ENCODE results near the gene LIN7A.

The LIN7A gene

DNA sequence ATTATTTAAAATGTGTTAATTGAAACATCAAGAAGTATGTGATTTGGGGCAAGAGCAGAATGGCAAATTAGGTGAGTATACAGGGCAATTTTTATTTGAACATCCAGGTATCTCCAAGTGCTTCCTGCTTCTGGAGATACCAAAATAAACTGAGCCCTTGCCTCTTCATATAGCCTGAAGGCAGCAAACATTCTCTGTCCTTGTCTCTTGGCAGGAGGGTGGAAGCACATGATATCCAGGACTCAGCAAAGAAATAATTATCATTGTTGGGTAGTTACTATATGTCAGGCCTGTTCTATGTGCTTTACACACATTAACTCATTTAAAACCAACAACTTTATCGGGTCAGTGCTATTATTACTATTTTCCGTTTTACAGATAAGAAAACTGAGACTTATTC is 12.5 kb downstream of the LIN7A start:
- TF ChIP-seq EZH2phosphoT487 (IDR thresholded peaks at IDR 0.05; ENCODE audit: low read depth), result no peak
- TF ChIP-seq, protein P1, sequence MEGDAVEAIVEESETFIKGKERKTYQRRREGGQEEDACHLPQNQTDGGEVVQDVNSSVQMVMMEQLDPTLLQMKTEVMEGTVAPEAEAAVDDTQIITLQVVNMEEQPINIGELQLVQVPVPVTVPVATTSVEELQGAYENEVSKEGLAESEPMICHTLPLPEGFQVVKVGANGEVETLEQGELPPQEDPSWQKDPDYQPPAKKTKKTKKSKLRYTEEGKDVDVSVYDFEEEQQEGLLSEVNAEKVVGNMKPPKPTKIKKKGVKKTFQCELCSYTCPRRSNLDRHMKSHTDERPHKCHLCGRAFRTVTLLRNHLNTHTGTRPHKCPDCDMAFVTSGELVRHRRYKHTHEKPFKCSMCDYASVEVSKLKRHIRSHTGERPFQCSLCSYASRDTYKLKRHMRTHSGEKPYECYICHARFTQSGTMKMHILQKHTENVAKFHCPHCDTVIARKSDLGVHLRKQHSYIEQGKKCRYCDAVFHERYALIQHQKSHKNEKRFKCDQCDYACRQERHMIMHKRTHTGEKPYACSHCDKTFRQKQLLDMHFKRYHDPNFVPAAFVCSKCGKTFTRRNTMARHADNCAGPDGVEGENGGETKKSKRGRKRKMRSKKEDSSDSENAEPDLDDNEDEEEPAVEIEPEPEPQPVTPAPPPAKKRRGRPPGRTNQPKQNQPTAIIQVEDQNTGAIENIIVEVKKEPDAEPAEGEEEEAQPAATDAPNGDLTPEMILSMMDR (IDR thresholded peaks at IDR 0.05; ENCODE audit: low read depth, low read length), result no peak
- H3K36me3 ChIP-seq (replicated peaks; ENCODE audit: low read depth, low read length), result no peaks in the 10 kb centered on the region
- H4K20me1 ChIP-seq (ENCODE audit: insufficient read depth, low read length), result no peaks in the 10 kb centered on the region
- H3K4me2 ChIP-seq (ENCODE audit: low read length), result no peak overlapping the region
- H3K9me3 ChIP-seq (ENCODE audit: insufficient read depth, low read length), result no peaks in the 10 kb centered on the region
- H3K9ac ChIP-seq (ENCODE audit: low read length), result no peak overlapping the region
- H3K79me2 ChIP-seq (ENCODE audit: low read length), result no peaks in the 10 kb centered on the region
- H2AFZ ChIP-seq (ENCODE audit: low read depth, low read length), result no peak overlapping the region
- no peak overlapping the region for H3K27ac ChIP-seq (ENCODE audit: low read length)
- no peaks in the 10 kb centered on the region for H3K4me1 ChIP-seq (ENCODE audit: low read length)
- no peak overlapping the region for H3K4me3 ChIP-seq (ENCODE audit: low read length)
- no peaks in the 10 kb centered on the region for H3K27me3 ChIP-seq (ENCODE audit: low read depth, low read length)

DNA sequence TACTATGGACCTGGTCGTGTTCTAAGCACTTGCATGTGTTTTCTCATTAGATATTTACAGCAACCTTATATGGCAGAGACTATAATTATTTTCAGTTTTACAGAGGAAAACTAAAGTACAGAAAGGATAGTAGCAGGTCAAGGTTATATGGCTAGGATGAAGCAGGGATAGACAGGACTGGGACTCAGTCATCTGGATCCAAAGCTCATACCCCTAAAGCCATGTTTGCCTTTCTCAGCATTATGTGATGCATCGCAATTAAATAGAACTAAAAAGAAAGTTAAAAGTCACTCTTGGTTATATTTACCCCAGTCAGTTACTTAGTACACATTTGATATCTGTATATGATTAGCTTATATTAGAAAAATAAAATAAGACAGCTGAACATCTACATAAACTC is 13.3 kb downstream of the LIN7A start:
- H3K27ac ChIP-seq (ENCODE audit: low read length), result no peak overlapping the region

DNA sequence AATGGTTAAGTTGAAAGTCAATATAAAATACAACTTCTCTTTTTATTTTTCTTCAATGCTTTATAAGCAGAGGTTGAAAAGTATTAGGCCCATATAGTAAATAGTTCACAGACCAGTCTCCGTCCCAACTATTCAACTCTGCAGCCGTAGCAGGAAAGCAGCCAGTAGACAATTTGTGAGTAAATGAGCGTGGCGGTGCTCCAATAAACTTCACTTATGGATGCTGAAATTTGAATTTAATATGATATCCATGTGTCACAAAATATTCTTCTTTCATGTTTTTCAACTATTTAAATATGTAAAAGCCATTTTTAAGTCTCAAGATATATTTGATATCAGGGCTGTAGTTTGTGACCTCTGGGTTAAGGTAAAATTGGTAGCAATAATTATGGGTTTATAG is 17.7 kb downstream of the LIN7A start:
- Histone ChIP-seq H3K4me2 (ENCODE audit: low read length) (no peak overlapping the region), H2AFZ (ENCODE audit: low read depth, low read length) (no peak overlapping the region), H3K27ac (ENCODE audit: low read length) (no peak overlapping the region), H3K9ac (ENCODE audit: low read length) (no peak overlapping the region), H3K9me3 (ENCODE audit: insufficient read depth, low read length) (no peaks in the 10 kb centered on the region), H3K4me3 (ENCODE audit: low read length) (no peak overlapping the region), H3K27me3 (ENCODE audit: low read depth, low read length) (no peaks in the 10 kb centered on the region), H3K4me1 (ENCODE audit: low read length) (no peaks in the 10 kb centered on the region), H3K79me2 (ENCODE audit: low read length) (no peaks in the 10 kb centered on the region), H3K36me3 (replicated peaks; ENCODE audit: low read depth, low read length) (no peaks in the 10 kb centered on the region), H4K20me1 (ENCODE audit: insufficient read depth, low read length) (no peaks in the 10 kb centered on the region)
- TF ChIP-seq EZH2phosphoT487 (IDR thresholded peaks at IDR 0.05; ENCODE audit: low read depth), result no peak
- TF ChIP-seq, protein P1 (IDR thresholded peaks at IDR 0.05; ENCODE audit: low read depth, low read length), result no peak

More for the DNA sequence above, 13.3 kb downstream of the LIN7A start:
- Histone ChIP-seq H2AFZ (ENCODE audit: low read depth, low read length) (no peak overlapping the region), H3K27me3 (ENCODE audit: low read depth, low read length) (no peaks in the 10 kb centered on the region), H3K9ac (ENCODE audit: low read length) (no peak overlapping the region), H3K4me1 (ENCODE audit: low read length) (no peaks in the 10 kb centered on the region), H3K79me2 (ENCODE audit: low read length) (no peaks in the 10 kb centered on the region), H3K4me3 (ENCODE audit: low read length) (no peak overlapping the region), H4K20me1 (ENCODE audit: insufficient read depth, low read length) (no peaks in the 10 kb centered on the region), H3K4me2 (ENCODE audit: low read length) (no peak overlapping the region), H3K36me3 (replicated peaks; ENCODE audit: low read depth, low read length) (no peaks in the 10 kb centered on the region), H3K9me3 (ENCODE audit: insufficient read depth, low read length) (no peaks in the 10 kb centered on the region)
- no peak for TF ChIP-seq EZH2phosphoT487 (IDR thresholded peaks at IDR 0.05; ENCODE audit: low read depth)
- TF ChIP-seq, protein P1 (IDR thresholded peaks at IDR 0.05; ENCODE audit: low read depth, low read length), result no peak

DNA sequence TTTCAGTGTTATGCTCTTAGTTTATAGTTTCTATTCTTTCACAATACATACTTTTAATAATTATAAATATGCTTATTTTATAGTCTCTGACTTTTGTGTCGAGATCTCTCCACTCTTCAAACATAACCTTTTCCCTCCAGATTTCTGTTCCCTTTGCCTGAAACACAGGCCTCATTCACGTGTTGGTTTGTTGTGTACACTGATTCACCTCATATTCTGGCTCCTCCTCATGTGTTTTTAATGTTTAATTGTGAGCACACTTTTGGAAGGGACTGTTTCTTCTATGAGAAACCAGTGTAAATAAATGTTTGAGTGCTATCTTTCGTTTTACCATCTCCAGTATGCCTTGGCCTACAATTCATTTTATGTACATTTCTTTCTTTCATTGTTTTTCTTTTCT is 20.1 kb downstream of the LIN7A start:
- Histone ChIP-seq H3K4me2 (ENCODE audit: low read length) (no peak overlapping the region), H3K4me3 (ENCODE audit: low read length) (no peak overlapping the region), H3K9me3 (ENCODE audit: insufficient read depth, low read length) (no peaks in the 10 kb centered on the region), H3K79me2 (ENCODE audit: low read length) (no peaks in the 10 kb centered on the region), H3K27ac (ENCODE audit: low read length) (no peak overlapping the region), H4K20me1 (ENCODE audit: insufficient read depth, low read length) (no peaks in the 10 kb centered on the region), H3K36me3 (replicated peaks; ENCODE audit: low read depth, low read length) (no peaks in the 10 kb centered on the region), H3K9ac (ENCODE audit: low read length) (no peak overlapping the region), H3K4me1 (ENCODE audit: low read length) (no peaks in the 10 kb centered on the region), H3K27me3 (ENCODE audit: low read depth, low read length) (no peaks in the 10 kb centered on the region), H2AFZ (ENCODE audit: low read depth, low read length) (no peak overlapping the region)
- TF ChIP-seq, protein P1 (IDR thresholded peaks at IDR 0.05; ENCODE audit: low read depth, low read length), result no peak
- no peak for TF ChIP-seq EZH2phosphoT487 (IDR thresholded peaks at IDR 0.05; ENCODE audit: low read depth)

Measured in OCI-LY3 (cell line).